WTC11 (cell line): Measurements from ENCODE around the gene PRF1. TPM values are rescaled to one million over a fixed set of nuclear protein-coding genes. Genes with fewer than 3 reads are reported as not detected.

Source experiments
- ATAC-seq: fragments of 200-7000 bp; cut with Tn5 transposase; 2 replicates; pipeline ENCODE4 v1.10.0; 2021; ENCODE audit warnings: mild to moderate bottlenecking, moderate library complexity
- CTCF ChIA-PET: fragments of 300-600 bp; sonication (Branson Sonifier 250); formaldehyde crosslinking; loops from one replicate; lab custom pipeline; 2021; ENCODE audit warnings: antibody characterized with exemption; lab: Charles Lee
- POLR2A ChIA-PET: fragments of 350-600 bp; sonication (Branson Sonifier 250); formaldehyde crosslinking; loops from one replicate; lab custom pipeline; 2021; ENCODE audit warnings: antibody characterized with exemption; lab: Charles Lee
- DNase-seq: peaks from one replicate; pipeline ENCODE4 v3.0.0; 2021; ENCODE audit warnings: low spot score
- H3K27ac Mint-ChIP-seq: 2 replicates; pipeline ENCODE4 v1.8.0; 2021; ENCODE audit warnings: mixed read lengths
- H3K27me3 Mint-ChIP-seq: 2 replicates; pipeline ENCODE4 v1.8.0; 2021; ENCODE audit warnings: low read depth, mild to moderate bottlenecking, moderate library complexity, mixed read lengths
- H3K36me3 Mint-ChIP-seq: 2 replicates; pipeline ENCODE4 v1.8.0; 2021; ENCODE audit warnings: mixed read lengths
- H3K4me1 Mint-ChIP-seq: 2 replicates; pipeline ENCODE4 v1.8.0; 2022; ENCODE audit warnings: mixed read lengths
- H3K4me3 Mint-ChIP-seq: 2 replicates; pipeline ENCODE4 v1.8.0; 2021; ENCODE audit warnings: mild to moderate bottlenecking, moderate library complexity, mixed read lengths
- H3K9me3 Mint-ChIP-seq: 2 replicates; pipeline ENCODE4 v1.8.0; 2021; ENCODE audit warnings: mixed read lengths
- E2F4 ChIP-seq: sonication (generic); formaldehyde crosslinking; IDR thresholded peaks from 2 replicates; pipeline ENCODE4 v1.8.1; 2022; ENCODE audit warnings: low read depth, mild to moderate bottlenecking, moderate library complexity, missing genetic modification reagents, borderline replicate concordance
- ERG ChIP-seq: fragments of 250-450 bp; sonication (Bioruptor Pico); IDR thresholded peaks from 2 replicates; pipeline ENCODE4 v1.8.0; 2021; ENCODE audit warnings: mild to moderate bottlenecking
- ESRRA ChIP-seq: sonication (generic); formaldehyde crosslinking; IDR thresholded peaks from 2 replicates; pipeline ENCODE4 v1.8.1; 2022; ENCODE audit warnings: mild to moderate bottlenecking, missing genetic modification reagents, borderline replicate concordance
- ETV6 ChIP-seq: sonication (generic); formaldehyde crosslinking; IDR thresholded peaks from 2 replicates; pipeline ENCODE4 v1.8.1; 2022; ENCODE audit warnings: mild to moderate bottlenecking, missing genetic modification reagents
- FOXP1 ChIP-seq: sonication (generic); formaldehyde crosslinking; IDR thresholded peaks from 2 replicates; pipeline ENCODE4 v1.8.0; 2022; ENCODE audit warnings: missing genetic modification reagents, mild to moderate bottlenecking, moderate library complexity, borderline replicate concordance
- HMGXB4 ChIP-seq: sonication (generic); formaldehyde crosslinking; IDR thresholded peaks from 2 replicates; pipeline ENCODE4 v1.8.1; 2023; ENCODE audit warnings: mild to moderate bottlenecking, moderate library complexity, missing genetic modification reagents
- IRF1 ChIP-seq: sonication (generic); formaldehyde crosslinking; IDR thresholded peaks from 2 replicates; pipeline ENCODE4 v1.8.0; 2023; ENCODE audit warnings: missing genetic modification reagents
- MAX ChIP-seq: sonication (generic); formaldehyde crosslinking; IDR thresholded peaks from 2 replicates; pipeline ENCODE4 v1.8.0; 2022; ENCODE audit warnings: mild to moderate bottlenecking, missing genetic modification reagents
- NFATC4 ChIP-seq: fragments of 250-450 bp; sonication (Bioruptor Pico); IDR thresholded peaks from 2 replicates; pipeline ENCODE4 v1.9.0; 2021; ENCODE audit warnings: mild to moderate bottlenecking
- PREB ChIP-seq: sonication (generic); formaldehyde crosslinking; IDR thresholded peaks from 2 replicates; pipeline ENCODE4 v1.8.1; 2022; ENCODE audit warnings: mild to moderate bottlenecking, missing genetic modification reagents, moderate library complexity, borderline replicate concordance
- PRRX2 ChIP-seq: fragments of 250-450 bp; sonication (Bioruptor Pico); IDR thresholded peaks from 2 replicates; pipeline ENCODE4 v1.8.0; 2021; ENCODE audit warnings: mild to moderate bottlenecking
- SMAD4 ChIP-seq: sonication (generic); formaldehyde crosslinking; IDR thresholded peaks from 2 replicates; pipeline ENCODE4 v1.8.0; 2022; ENCODE audit warnings: mild to moderate bottlenecking, missing genetic modification reagents
- ZMAT4 ChIP-seq: fragments of 250-450 bp; sonication (Bioruptor Pico); IDR thresholded peaks from 2 replicates; pipeline ENCODE4 v1.9.0; 2021; ENCODE audit warnings: mild to moderate bottlenecking
- ZNF416 ChIP-seq: fragments of 250-450 bp; sonication (Bioruptor Pico); IDR thresholded peaks from 2 replicates; pipeline ENCODE4 v1.9.0; 2021; ENCODE audit warnings: mild to moderate bottlenecking, inconsistent platforms
- total RNA-seq: library from RNA; stranded (reverse); gene quantifications from 3 replicates; pipeline ENCODE4 v1.2.3, GENCODE V29; 2021

The PRF1 gene
- total RNA-seq, 1 experiment from 2014 or later, result 0.11 TPM

- TF ChIP-seq MAX (no peak), ZMAT4 (no peak), ESRRA (CRISPR knock-in tag) (no peak), NFATC4 (CRISPR knock-in tag) (no peak), ERG (CRISPR knock-in tag) (no peak)
Measured at GRCh38 chr10:70562036-70562755, 40.3 kb downstream of the PRF1 start (continued).

GRCh38 chr10:70561558-70561957 is 41.0 kb downstream of the PRF1 start:
- CTCF ChIA-PET, result interaction anchor here (1.2 to 2.3 kb wide), 2 partner anchors 9 to 330 kb away, joined by 3 to 6 read pairs; no protein-coding TSS in a partner anchor

GRCh38 chr10:70561070-70561469 is 41.5 kb downstream of the PRF1 start:
- POLR2A ChIA-PET, result interaction anchor here (0.9 kb wide), 1 partner anchor 124 kb away, joined by 3 read pairs; no protein-coding TSS in a partner anchor
- no peaks in the 10 kb centered on the region for H3K9me3 Mint-ChIP-seq
- no peak for TF ChIP-seq ETV6
- no peak for TF ChIP-seq PRRX2 (CRISPR knock-in tag)
- no peak for TF ChIP-seq IRF1 (CRISPR knock-in tag)
- TF ChIP-seq HMGXB4, result no peak
- no peak for ATAC-seq
- peaks cover 21% of the 10 kb centered on the region for H3K4me1 Mint-ChIP-seq
- H3K27me3 Mint-ChIP-seq, result no peaks in the 10 kb centered on the region
- 0 out of 2 replicates have a peak overlapping the region, but pooled peaks have one; percentile 74 for H3K27ac Mint-ChIP-seq
- CTCF ChIA-PET, result interaction anchor here (1.2 to 2.3 kb wide), 2 partner anchors 9 to 330 kb away, joined by 3 to 6 read pairs; no protein-coding TSS in a partner anchor
- H3K4me3 Mint-ChIP-seq, result no peak overlapping the region
- no peak for DNase-seq
- H3K36me3 Mint-ChIP-seq, result no peaks in the 10 kb centered on the region

More at GRCh38 chr10:70561558-70561957, 41.0 kb downstream of the PRF1 start:
- TF ChIP-seq ZNF416 (CRISPR knock-in tag), result no peak
- TF ChIP-seq PREB (CRISPR knock-in tag), result no peak
- TF ChIP-seq NFATC4 (CRISPR knock-in tag), result no peak
- no peak for TF ChIP-seq SMAD4
- TF ChIP-seq FOXP1 (CRISPR knock-in tag), result no peak
- no peak for TF ChIP-seq E2F4 (CRISPR knock-in tag)
- no peak overlapping the region for H3K27ac Mint-ChIP-seq
- H3K27me3 Mint-ChIP-seq, result no peaks in the 10 kb centered on the region
- H3K9me3 Mint-ChIP-seq, result no peaks in the 10 kb centered on the region
- no peak overlapping the region for H3K4me3 Mint-ChIP-seq
- DNase-seq (no peak), ATAC-seq (no peak)
- H3K36me3 Mint-ChIP-seq, result no peaks in the 10 kb centered on the region
- POLR2A ChIA-PET, result no interaction called here
- H3K4me1 Mint-ChIP-seq, result peaks cover 21% of the 10 kb centered on the region
